Measurements from ENCODE around the gene MDFIC. TPM values are rescaled to one million over a fixed set of nuclear protein-coding genes. Genes with fewer than 3 reads are reported as not detected.

The MDFIC gene
- total RNA-seq, 1 donor from 2014 or later = 24.8 TPM

DNA sequence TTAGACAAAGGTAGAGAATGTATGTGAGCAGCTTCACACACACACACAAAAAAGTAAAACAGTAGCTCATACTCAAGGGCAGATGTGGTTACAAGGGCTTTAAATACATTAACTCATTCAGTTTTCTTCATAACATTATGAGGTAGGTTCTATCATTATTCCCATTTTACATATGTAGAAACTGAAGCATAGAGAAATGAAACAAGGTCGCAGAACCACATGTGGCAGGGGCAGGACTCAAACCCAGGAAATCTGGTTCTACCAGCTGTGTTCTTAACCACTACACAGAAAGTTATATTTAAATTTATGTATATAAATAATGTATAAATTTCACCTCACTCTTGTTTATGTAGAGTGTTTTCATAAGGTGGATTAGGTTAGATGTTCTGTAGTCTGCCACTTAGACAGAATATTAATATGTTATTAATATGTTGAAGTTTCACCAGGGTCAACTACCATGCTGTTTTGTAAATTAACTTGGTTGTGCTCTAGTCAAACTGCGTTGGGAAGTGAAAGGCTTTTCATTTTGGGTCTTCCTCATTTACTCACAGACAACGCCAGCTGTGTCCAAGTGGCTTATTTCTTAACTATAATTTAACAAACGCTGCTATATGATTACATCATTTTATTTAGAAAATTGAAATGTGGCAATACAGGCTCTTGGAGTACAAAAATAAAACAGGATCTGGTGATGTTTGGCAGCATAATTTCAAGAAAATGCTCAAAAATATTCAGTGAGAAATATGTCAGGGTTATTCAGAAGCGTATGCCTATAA lies 138.4 kb downstream of the MDFIC start:
- no peak for DNase-seq (ENCODE audit: low read depth)
- H3K4me3 ChIP-seq (ENCODE audit: low read depth, low read length) = no peak overlapping the region
- TF ChIP-seq CTCF (conservative IDR thresholded peaks at IDR 0.05; ENCODE audit: low read depth, low read length) = no peak

GRCh38 chr7:115066050-115066449 lies 144.2 kb downstream of the MDFIC start:
- no peak for TF ChIP-seq CTCF (conservative IDR thresholded peaks at IDR 0.05; ENCODE audit: low read depth, low read length)
- no peak for DNase-seq (ENCODE audit: low read depth)
- no peak overlapping the region for H3K4me3 ChIP-seq (ENCODE audit: low read depth, low read length)

GRCh38 chr7:115066634-115067033 lies 144.7 kb downstream of the MDFIC start:
- no peak for TF ChIP-seq CTCF (conservative IDR thresholded peaks at IDR 0.05; ENCODE audit: low read depth, low read length)
- no peak for DNase-seq (ENCODE audit: low read depth)
- H3K4me3 ChIP-seq (ENCODE audit: low read depth, low read length) = no peak overlapping the region

GRCh38 chr7:115068220-115068619 lies 146.3 kb downstream of the MDFIC start:
- DNase-seq (ENCODE audit: low read depth) = no peak

More at GRCh38 chr7:115068220-115068619, 146.3 kb downstream of the MDFIC start:
- no peak overlapping the region for H3K4me3 ChIP-seq (ENCODE audit: low read depth, low read length)
- no peak for TF ChIP-seq CTCF (conservative IDR thresholded peaks at IDR 0.05; ENCODE audit: low read depth, low read length)
